GM13976 (cell line): ENCODE measurements around the gene NEK6.
A peak's percentile ranks its signal among the peaks of the same experiment; 100 is the strongest.

Experiments used
- DNase-seq: peaks from one replicate; pipeline ENCODE4 v3.0.0; 2012; ENCODE audit warnings: low spot score
- in situ Hi-C: fragments of 300-500 bp; cut with MboI; formaldehyde crosslinking; loops from one replicate; pipeline ENCODE4 v1.12.0; 2022; ENCODE audit warnings: low sequenced_read_pairs, mixed read lengths, inconsistent platforms; ENCODE audit not compliant: unreplicated experiment
- TF ChIP-seq, protein P1 (sequence below): IDR thresholded peaks from 2 replicates; pipeline ENCODE4 v1.5.1; 2012; ENCODE audit warnings: borderline replicate concordance, mild to moderate bottlenecking; ENCODE audit not compliant: insufficient read depth; ENCODE audit errors: extremely low read depth, missing control alignments, control extremely low read depth

The NEK6 gene

GRCh38 chr9:124282442-124283227 lies 24.9 kb downstream of the NEK6 start:
- TF ChIP-seq, protein P1, sequence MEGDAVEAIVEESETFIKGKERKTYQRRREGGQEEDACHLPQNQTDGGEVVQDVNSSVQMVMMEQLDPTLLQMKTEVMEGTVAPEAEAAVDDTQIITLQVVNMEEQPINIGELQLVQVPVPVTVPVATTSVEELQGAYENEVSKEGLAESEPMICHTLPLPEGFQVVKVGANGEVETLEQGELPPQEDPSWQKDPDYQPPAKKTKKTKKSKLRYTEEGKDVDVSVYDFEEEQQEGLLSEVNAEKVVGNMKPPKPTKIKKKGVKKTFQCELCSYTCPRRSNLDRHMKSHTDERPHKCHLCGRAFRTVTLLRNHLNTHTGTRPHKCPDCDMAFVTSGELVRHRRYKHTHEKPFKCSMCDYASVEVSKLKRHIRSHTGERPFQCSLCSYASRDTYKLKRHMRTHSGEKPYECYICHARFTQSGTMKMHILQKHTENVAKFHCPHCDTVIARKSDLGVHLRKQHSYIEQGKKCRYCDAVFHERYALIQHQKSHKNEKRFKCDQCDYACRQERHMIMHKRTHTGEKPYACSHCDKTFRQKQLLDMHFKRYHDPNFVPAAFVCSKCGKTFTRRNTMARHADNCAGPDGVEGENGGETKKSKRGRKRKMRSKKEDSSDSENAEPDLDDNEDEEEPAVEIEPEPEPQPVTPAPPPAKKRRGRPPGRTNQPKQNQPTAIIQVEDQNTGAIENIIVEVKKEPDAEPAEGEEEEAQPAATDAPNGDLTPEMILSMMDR, result no peak
- no peak for DNase-seq
- in situ Hi-C loops, result no loop called here

GRCh38 chr9:124283228-124283814 lies 25.6 kb downstream of the NEK6 start:
- TF ChIP-seq, protein P1, result no peak
- no peak for DNase-seq
- in situ Hi-C loops, result no loop called here

GRCh38 chr9:124284237-124284831 lies 26.6 kb downstream of the NEK6 start:
- TF ChIP-seq, protein P1, result no peak
- no peak for DNase-seq
- in situ Hi-C loops, result no loop called here

DNA sequence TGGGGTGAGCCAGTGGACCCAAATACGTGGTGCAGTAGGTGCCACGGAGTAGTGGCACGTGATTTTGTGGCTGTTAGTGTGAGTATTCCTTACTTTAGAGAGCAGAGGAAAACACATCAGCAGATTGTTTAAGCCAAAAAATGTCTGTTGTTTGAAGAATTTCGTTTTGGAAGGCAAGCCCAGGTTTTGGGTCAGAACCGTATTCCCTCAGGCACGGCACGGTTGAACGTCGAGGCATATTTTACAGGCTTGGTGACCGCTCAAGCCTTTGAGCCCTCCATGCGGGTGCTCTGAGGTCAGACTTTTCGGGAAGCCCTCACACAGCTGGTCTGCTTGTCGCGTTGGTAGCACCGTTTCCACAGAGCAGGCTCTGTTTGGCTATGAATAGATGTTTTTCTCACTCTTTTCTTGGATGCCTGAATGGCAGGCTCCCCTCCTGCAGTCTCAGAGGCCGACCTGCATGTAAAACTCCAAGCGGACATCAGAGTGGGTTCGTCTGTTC lies 27.2 kb downstream of the NEK6 start:
- in situ Hi-C loops, result no loop called here
- no peak for DNase-seq
- TF ChIP-seq, protein P1, result no peak

- in situ Hi-C loops, result no loop called here
- no peak for DNase-seq
- TF ChIP-seq, protein P1, result no peak
These were observed 27.7 kb downstream of the NEK6 start for GRCh38 chr9:124285490-124285889.

- TF ChIP-seq, protein P1, result no peak
- in situ Hi-C loops, result no loop called here
- DNase-seq, result peak; percentile 81
These were observed 28.1 kb downstream of the NEK6 start for GRCh38 chr9:124285903-124286291.
